HG03575 (cell line): ENCODE results near the gene COL5A1.

ENCODE experiments used
- ATAC-seq: cut with Tn5 transposase; IDR thresholded peaks from one replicate; pipeline ENCODE4 v1.9.1; 2021; ENCODE audit not compliant: unreplicated experiment, insufficient number of reproducible peaks, low FRiP score; ENCODE audit errors: extremely low read depth

Gene COL5A1

GRCh38 chr9:134743853-134744252, 102.2 kb downstream of the COL5A1 start:
- no peak for ATAC-seq

- ATAC-seq: no peak
Observed at GRCh38 chr9:134744385-134745295, 103.0 kb downstream of the COL5A1 start.

GRCh38 chr9:134747951-134748489, 106.4 kb downstream of the COL5A1 start:
- no peak for ATAC-seq

GRCh38 chr9:134748591-134748990, 107.0 kb downstream of the COL5A1 start:
- no peak for ATAC-seq

- ATAC-seq: no peak
Observed at GRCh38 chr9:134750450-134751155, 109.0 kb downstream of the COL5A1 start.

GRCh38 chr9:134751622-134752021, 110.0 kb downstream of the COL5A1 start:
- no peak for ATAC-seq

- ATAC-seq: no peak
Observed at GRCh38 chr9:134752471-134753168, 111.0 kb downstream of the COL5A1 start.

GRCh38 chr9:134753191-134753590, 111.6 kb downstream of the COL5A1 start:
- ATAC-seq: no peak

GRCh38 chr9:134755221-134755907, 113.8 kb downstream of the COL5A1 start:
- no peak for ATAC-seq

GRCh38 chr9:134756098-134756497, 114.5 kb downstream of the COL5A1 start:
- ATAC-seq: no peak

GRCh38 chr9:134757216-134757975, 115.8 kb downstream of the COL5A1 start:
- no peak for ATAC-seq

GRCh38 chr9:134758949-134759607, 117.5 kb downstream of the COL5A1 start:
- no peak for ATAC-seq

GRCh38 chr9:134759913-134760312, 118.3 kb downstream of the COL5A1 start:
- ATAC-seq: no peak

- no peak for ATAC-seq
Observed at GRCh38 chr9:134760750-134761420, 119.3 kb downstream of the COL5A1 start.

GRCh38 chr9:134764473-134765269, 123.1 kb downstream of the COL5A1 start:
- no peak for ATAC-seq

GRCh38 chr9:134765785-134766184, 124.2 kb downstream of the COL5A1 start:
- ATAC-seq: no peak
